NOMO-1 (cell line): ENCODE results near the gene MRPL57.
"Not testable (repeated sequence)": the region's sequence is repeated elsewhere in the genome, so short reads cannot be mapped to it uniquely, and the experiment has no call there.

ENCODE experiments used
- DNase-seq, 2 experiments: peaks; one replicate each; lab custom pipeline; 2025; ENCODE audit not compliant: unreplicated experiment in 2 of 2; lab: John Stamatoyannopoulos, UW

The MRPL57 gene

GRCh38 chr13:21176215-21176981 lies at the start of gene MRPL57, which contains the start of gene SKA3:
Gene MRPL57 (plus strand): TSS chr13:21176658. CDS start chr13:21176917, 259 bp downstream.
Gene SKA3 (minus strand): TSS chr13:21176552. CDS start chr13:21176477, 75 bp downstream.
- peak; percentile 97 for DNase-seq

GRCh38 chr13:21130116-21130515 lies 46.3 kb upstream of the MRPL57 start:
- no peak for DNase-seq

GRCh38 chr13:21133077-21133476 lies 43.4 kb upstream of the MRPL57 start:
- no peak for DNase-seq

GRCh38 chr13:21134475-21134874 lies 42.0 kb upstream of the MRPL57 start:
- no peak for DNase-seq

- DNase-seq: not testable (repeated sequence)
These were observed 40.6 kb upstream of the MRPL57 start for GRCh38 chr13:21135833-21136232.

GRCh38 chr13:21137696-21138095 lies 38.8 kb upstream of the MRPL57 start:
- no peak for DNase-seq

- DNase-seq: no peak
These were observed 37.9 kb upstream of the MRPL57 start for GRCh38 chr13:21138561-21138960.

- no peak for DNase-seq
These were observed 37.1 kb upstream of the MRPL57 start for GRCh38 chr13:21139374-21139773.

GRCh38 chr13:21142766-21143165 lies 33.7 kb upstream of the MRPL57 start:
- no peak for DNase-seq

GRCh38 chr13:21147827-21148226 lies 28.6 kb upstream of the MRPL57 start:
- DNase-seq: no peak

GRCh38 chr13:21148557-21149258 lies 27.8 kb upstream of the MRPL57 start:
- DNase-seq: no peak

- DNase-seq: peak; percentile 17 to 48
These were observed 26.9 kb upstream of the MRPL57 start for GRCh38 chr13:21149568-21149967.

GRCh38 chr13:21150013-21150412 lies 26.4 kb upstream of the MRPL57 start:
- DNase-seq: peak; percentile 16 to 48

- DNase-seq: no peak
These were observed 24.1 kb upstream of the MRPL57 start for GRCh38 chr13:21152251-21152899.

- DNase-seq: no peak
These were observed 11.8 kb upstream of the MRPL57 start for GRCh38 chr13:21164631-21165030.

- DNase-seq: not testable (repeated sequence)
These were observed 10.9 kb upstream of the MRPL57 start for GRCh38 chr13:21165606-21166005.

- DNase-seq: no peak
These were observed 5.0 kb upstream of the MRPL57 start for GRCh38 chr13:21171420-21171819.

GRCh38 chr13:21173767-21174166 lies 2.7 kb upstream of the MRPL57 start:
- DNase-seq: not testable (repeated sequence)

- peak in 1 of 2 experiments; percentile 50 for DNase-seq
These were observed 723 bp upstream of the MRPL57 start for GRCh38 chr13:21175656-21176214.

- DNase-seq: peak in 1 of 2 experiments; percentile 57
These were observed 475 bp downstream of the MRPL57 start for GRCh38 chr13:21176982-21177284.

- DNase-seq: no peak
These were observed 5.2 kb downstream of the MRPL57 start for GRCh38 chr13:21181671-21182070.
